Putamen (tissue), 1 donor: Measurements from ENCODE around the gene ESD.

Experiments
- DNase-seq: peaks from one replicate; pipeline ENCODE4 v3.0.0-alpha.2; 2016; ENCODE audit warnings: low spot score

ESD gene

DNA sequence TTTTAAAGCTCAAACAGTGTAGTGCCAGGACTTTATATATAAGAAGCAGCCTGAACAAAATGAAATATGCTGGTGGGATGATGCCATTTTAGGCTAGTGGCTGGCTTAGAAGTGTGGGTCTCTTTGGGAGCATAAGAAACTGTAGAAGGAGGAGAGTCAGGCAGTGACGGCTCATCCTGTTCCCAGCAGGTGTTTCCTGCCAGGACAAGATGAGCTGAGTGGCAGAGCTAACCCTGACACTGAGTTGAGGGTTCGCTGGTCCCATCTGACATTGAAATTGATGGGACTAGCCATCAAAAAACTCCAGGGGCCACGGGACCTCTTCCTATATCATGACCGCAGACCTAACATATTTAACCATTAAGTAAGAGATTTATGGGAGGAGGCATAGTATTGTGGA lies 51.3 kb downstream of the ESD start:
- DNase-seq: no peak

- no peak for DNase-seq
These were observed 51.9 kb downstream of the ESD start for GRCh38 chr13:46745062-46745461.

DNA sequence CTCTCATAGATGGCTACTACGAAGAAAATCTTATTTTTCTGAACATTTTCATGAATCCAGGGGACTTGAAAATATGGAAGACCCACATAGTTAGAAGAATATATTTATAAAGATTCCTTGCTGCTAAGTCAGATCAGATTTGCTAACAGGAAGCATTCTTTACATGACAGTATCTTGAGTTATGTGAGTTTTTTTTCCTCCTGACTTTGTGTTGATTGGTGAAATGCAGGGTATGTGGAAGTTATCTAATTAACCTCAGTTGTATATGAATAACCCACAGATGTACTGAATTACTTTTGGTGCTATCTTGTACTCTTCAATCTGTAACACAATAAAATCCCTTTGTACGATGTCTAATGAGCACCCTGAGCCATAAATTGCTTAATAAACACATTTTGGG lies 53.8 kb downstream of the ESD start:
- DNase-seq: no peak

DNA sequence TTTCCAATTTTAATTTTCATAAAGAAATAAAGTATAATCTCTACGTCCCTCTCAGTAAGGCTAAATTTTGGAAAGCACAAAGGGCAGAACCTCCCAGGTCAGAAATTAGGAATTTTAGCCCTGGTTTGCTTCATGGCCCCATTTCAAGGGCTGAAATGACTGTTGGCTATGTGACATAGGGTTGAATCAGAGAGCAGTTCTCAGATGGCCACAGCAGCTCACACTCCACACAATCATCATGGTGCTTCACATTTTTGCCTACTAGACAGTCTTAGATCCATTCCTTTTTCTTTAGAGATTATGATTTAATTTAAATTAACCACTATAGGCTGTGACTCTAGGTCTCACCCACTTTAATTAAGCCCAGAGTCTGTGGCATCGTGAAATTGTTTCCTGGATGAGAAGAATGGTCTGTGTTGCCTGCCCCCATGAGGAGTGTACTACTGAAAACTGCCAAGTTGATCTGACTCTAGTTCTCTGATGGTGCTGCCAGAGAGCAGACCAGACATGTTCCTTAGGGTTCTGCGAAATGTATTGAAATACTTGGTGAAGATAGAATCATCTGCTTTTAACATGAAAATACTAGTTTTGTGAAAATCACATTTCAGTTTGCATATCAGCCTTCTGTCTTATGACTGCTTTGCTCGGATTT lies 57.4 kb downstream of the ESD start:
- DNase-seq: no peak

- no peak for DNase-seq
These were observed 58.2 kb downstream of the ESD start for GRCh38 chr13:46738766-46739165.

GRCh38 chr13:46738055-46738454 lies 58.9 kb downstream of the ESD start:
- no peak for DNase-seq

- DNase-seq: no peak
These were observed 60.2 kb downstream of the ESD start for GRCh38 chr13:46736541-46737310.

DNA sequence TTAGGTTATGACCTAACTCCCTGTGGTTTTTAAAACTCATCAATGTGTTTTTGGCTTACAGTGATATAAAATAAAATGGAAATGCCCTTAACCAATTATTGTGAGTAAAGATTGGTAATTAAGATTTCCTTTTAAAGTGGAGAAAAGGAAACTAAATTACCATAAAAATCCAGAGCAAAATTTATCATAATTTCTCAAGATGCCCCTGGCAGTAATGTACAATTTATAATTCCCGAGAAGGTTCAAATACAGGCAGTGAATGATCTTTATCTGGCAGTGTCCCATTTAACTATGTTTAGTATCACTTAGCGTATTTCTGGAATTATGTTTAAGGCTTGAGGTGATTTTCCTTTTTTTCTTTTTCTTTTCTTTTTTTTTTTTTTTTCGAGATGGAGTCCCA lies 61.5 kb downstream of the ESD start:
- no peak for DNase-seq

- DNase-seq: no peak
These were observed 65.4 kb downstream of the ESD start for GRCh38 chr13:46731535-46731934.

GRCh38 chr13:46728777-46729176 lies 68.2 kb downstream of the ESD start:
- no peak for DNase-seq

- no peak for DNase-seq
These were observed 70.6 kb downstream of the ESD start for GRCh38 chr13:46726347-46726746.
